Measurements from ENCODE around the gene PTPRS.

DNA sequence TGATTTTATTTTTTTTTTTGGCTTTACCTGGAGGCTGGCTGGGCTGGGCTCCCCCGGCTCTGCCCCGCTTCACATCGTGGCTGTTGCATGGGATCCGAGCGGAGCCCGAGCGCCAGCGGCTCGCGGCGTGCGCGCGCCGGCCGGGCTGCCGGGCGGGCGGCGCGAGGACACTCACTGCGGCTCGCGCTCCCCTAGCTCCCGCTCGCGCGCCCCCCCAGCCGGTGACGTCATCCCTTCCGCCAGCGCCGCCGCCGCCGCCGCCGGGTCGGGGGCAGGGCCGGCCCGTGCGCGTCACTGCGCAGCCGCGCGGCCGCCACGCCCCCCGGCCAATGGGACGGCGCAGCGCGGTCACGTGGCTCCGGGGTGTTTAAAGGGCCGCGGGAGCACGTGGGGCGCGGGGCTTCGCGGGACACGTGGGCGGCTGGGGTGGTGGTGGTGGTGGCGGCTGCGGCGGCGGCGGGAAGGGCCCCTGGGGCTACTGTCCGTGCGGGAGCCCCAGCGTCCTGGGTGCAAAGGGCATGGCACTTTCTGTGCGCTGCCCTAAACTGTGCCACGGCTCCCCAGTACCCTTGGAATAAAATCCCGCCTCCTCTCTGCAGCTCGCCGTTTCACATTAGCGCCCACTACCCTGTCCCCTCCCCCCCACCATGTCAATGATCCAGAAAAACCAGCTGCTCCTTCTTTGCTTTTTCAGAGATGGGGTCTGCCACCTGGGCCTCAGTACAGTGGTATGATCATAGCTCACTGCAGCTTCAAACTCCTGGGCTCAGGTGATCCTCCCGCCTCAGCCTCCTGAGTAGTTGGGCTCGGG lies at the start of gene PTPRS:
- TF ChIP-seq, protein P1, sequence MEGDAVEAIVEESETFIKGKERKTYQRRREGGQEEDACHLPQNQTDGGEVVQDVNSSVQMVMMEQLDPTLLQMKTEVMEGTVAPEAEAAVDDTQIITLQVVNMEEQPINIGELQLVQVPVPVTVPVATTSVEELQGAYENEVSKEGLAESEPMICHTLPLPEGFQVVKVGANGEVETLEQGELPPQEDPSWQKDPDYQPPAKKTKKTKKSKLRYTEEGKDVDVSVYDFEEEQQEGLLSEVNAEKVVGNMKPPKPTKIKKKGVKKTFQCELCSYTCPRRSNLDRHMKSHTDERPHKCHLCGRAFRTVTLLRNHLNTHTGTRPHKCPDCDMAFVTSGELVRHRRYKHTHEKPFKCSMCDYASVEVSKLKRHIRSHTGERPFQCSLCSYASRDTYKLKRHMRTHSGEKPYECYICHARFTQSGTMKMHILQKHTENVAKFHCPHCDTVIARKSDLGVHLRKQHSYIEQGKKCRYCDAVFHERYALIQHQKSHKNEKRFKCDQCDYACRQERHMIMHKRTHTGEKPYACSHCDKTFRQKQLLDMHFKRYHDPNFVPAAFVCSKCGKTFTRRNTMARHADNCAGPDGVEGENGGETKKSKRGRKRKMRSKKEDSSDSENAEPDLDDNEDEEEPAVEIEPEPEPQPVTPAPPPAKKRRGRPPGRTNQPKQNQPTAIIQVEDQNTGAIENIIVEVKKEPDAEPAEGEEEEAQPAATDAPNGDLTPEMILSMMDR (IDR thresholded peaks at IDR 0.05; ENCODE audit: low read depth, low read length) = no peak
- no peak for TF ChIP-seq EZH2phosphoT487 (IDR thresholded peaks at IDR 0.05; ENCODE audit: low read depth)
